Measurements from ENCODE around the gene NLN.

- TF ChIP-seq CTCF (IDR thresholded peaks at IDR 0.05) (no peak), POLR2A (IDR thresholded peaks at IDR 0.05) (no peak), POLR2AphosphoS5 (IDR thresholded peaks at IDR 0.05) (no peak)
Measured at GRCh38 chr5:65768723-65769346, 46.8 kb downstream of the NLN start.
